ENCODE measurements around the gene GPATCH2L. TPM values are rescaled to one million over a fixed set of nuclear protein-coding genes. Genes with fewer than 3 reads are reported as not detected.

The GPATCH2L gene
- total RNA-seq, 6 donors from 2014 or later, result 22.4 to 52.0 (median 39.5) TPM

GRCh38 chr14:76152333-76152681, 585 bp downstream of the GPATCH2L start:
- H3K4me3 ChIP-seq, result peak overlapping the region; percentile 67 to 97 (median 88)
- peak overlapping the region; percentile 78 to 93 (median 92) for H3K27ac ChIP-seq
- ATAC-seq (ENCODE audit: low FRiP score in 2 of 2), result peak; percentile 91 to 94
- no peak for TF ChIP-seq POLR2A (IDR thresholded peaks at IDR 0.05)
- TF ChIP-seq CTCF (IDR thresholded peaks at IDR 0.05), result no peak
- TF ChIP-seq POLR2AphosphoS5 (IDR thresholded peaks at IDR 0.05), result peak in 1 of 2 donors; percentile 18
- no peak for TF ChIP-seq EP300 (IDR thresholded peaks at IDR 0.05)
- H3K9me3 ChIP-seq, result peaks cover 0 to 5% (median 0%) of the 10 kb centered on the region in 4 donors
- peaks cover 0 to 18% (median 9%) of the 10 kb centered on the region in 4 donors for H3K36me3 ChIP-seq
- WGBS, 2 donors, result 0 to 1% methylated on average over 17 of the region's 17 CpGs
- H3K4me1 ChIP-seq, result peaks cover 45 to 53% (median 48%) of the 10 kb centered on the region in 4 donors
- DNase-seq, result peak; percentile 80 to 87
- H3K27me3 ChIP-seq, result no peaks in the 10 kb centered on the region

- DNase-seq, result no peak
- Histone ChIP-seq H3K27me3 (no peaks in the 10 kb centered on the region), H3K9me3 (peaks cover 0 to 5% (median 0%) of the 10 kb centered on the region in 4 donors), H3K4me1 (peaks cover 48 to 62% (median 56%) of the 10 kb centered on the region in 4 donors), H3K4me3 (no peak overlapping the region), H3K27ac (no peak overlapping the region), H3K36me3 (peaks cover 0 to 28% (median 10%) of the 10 kb centered on the region in 4 donors)
- no peak for ATAC-seq (ENCODE audit: low FRiP score in 2 of 2)
- TF ChIP-seq POLR2A (IDR thresholded peaks at IDR 0.05) (no peak), CTCF (IDR thresholded peaks at IDR 0.05) (no peak), POLR2AphosphoS5 (IDR thresholded peaks at IDR 0.05) (no peak), EP300 (IDR thresholded peaks at IDR 0.05) (no peak)
- WGBS, 2 donors, result 63 to 71% methylated on average over 1 of the region's 1 CpG
These were observed 2.2 kb downstream of the GPATCH2L start for GRCh38 chr14:76153919-76154318.

GRCh38 chr14:76154539-76155126, 2.9 kb downstream of the GPATCH2L start:
- H3K9me3 ChIP-seq, result peaks cover 0 to 5% (median 0%) of the 10 kb centered on the region in 4 donors
- H3K4me1 ChIP-seq, result peaks cover 48 to 62% (median 56%) of the 10 kb centered on the region in 4 donors
- H3K36me3 ChIP-seq, result peaks cover 0 to 35% (median 16%) of the 10 kb centered on the region in 4 donors
- DNase-seq (no peak), ATAC-seq (ENCODE audit: low FRiP score in 2 of 2) (no peak)
- 89 to 94% methylated on average over 11 of the region's 11 CpGs for WGBS, 2 donors
- no peak overlapping the region for H3K27ac ChIP-seq
- no peak for TF ChIP-seq POLR2A (IDR thresholded peaks at IDR 0.05)
- no peak for TF ChIP-seq EP300 (IDR thresholded peaks at IDR 0.05)
- TF ChIP-seq CTCF (IDR thresholded peaks at IDR 0.05), result no peak
- TF ChIP-seq POLR2AphosphoS5 (IDR thresholded peaks at IDR 0.05), result no peak
- H3K4me3 ChIP-seq, result no peak overlapping the region
- H3K27me3 ChIP-seq, result no peaks in the 10 kb centered on the region

GRCh38 chr14:76163668-76164363, 12.1 kb downstream of the GPATCH2L start:
- H3K4me3 ChIP-seq, result no peak overlapping the region
- DNase-seq (no peak), ATAC-seq (ENCODE audit: low FRiP score in 2 of 2) (no peak)
- peaks cover 6 to 48% (median 32%) of the 10 kb centered on the region in 4 donors for H3K36me3 ChIP-seq
- H3K27me3 ChIP-seq, result no peaks in the 10 kb centered on the region
- TF ChIP-seq CTCF (IDR thresholded peaks at IDR 0.05) (no peak), POLR2A (IDR thresholded peaks at IDR 0.05) (no peak), POLR2AphosphoS5 (IDR thresholded peaks at IDR 0.05) (no peak), EP300 (IDR thresholded peaks at IDR 0.05) (no peak)
- no peaks in the 10 kb centered on the region for H3K4me1 ChIP-seq
- no peaks in the 10 kb centered on the region for H3K9me3 ChIP-seq
- WGBS, 2 donors, result 84 to 89% methylated on average over 8 of the region's 8 CpGs
- no peak overlapping the region for H3K27ac ChIP-seq
